Trophoblast cell (in vitro differentiated cells and primary cell): ENCODE measurements around the gene PCNX3.

ENCODE experiments used
- DNase-seq, 2 donors: peaks; one replicate each; pipeline ENCODE4 v3.0.0-alpha.2; 2016
- H2AFZ ChIP-seq: 2 replicates; pipeline ENCODE4 v1.6.1; 2013; ENCODE audit warnings: low read length, moderate library complexity, mild to moderate bottlenecking; ENCODE audit not compliant: insufficient read depth, poor library complexity
- H2AK5ac ChIP-seq: 2 replicates; pipeline ENCODE4 v1.6.1; 2013; ENCODE audit warnings: mild to moderate bottlenecking, low read length
- H2BK120ac ChIP-seq: 2 replicates; pipeline ENCODE4 v1.6.1; 2013; ENCODE audit warnings: low read length, mild to moderate bottlenecking, moderate library complexity; ENCODE audit not compliant: insufficient read depth, poor library complexity
- H2BK12ac ChIP-seq: 2 replicates; pipeline ENCODE4 v1.6.1; 2013; ENCODE audit warnings: mild to moderate bottlenecking, low read length, moderate library complexity
- H2BK5ac ChIP-seq: 2 replicates; pipeline ENCODE4 v1.6.1; 2013; ENCODE audit warnings: low read length, low read depth, moderate library complexity, mild to moderate bottlenecking; ENCODE audit not compliant: poor library complexity
- H3K14ac ChIP-seq: 2 replicates; pipeline ENCODE4 v1.6.1; 2013; ENCODE audit warnings: mild to moderate bottlenecking, low read length
- H3K18ac ChIP-seq: 2 replicates; pipeline ENCODE4 v1.6.1; 2013; ENCODE audit warnings: mild to moderate bottlenecking, low read length
- H3K23ac ChIP-seq: 2 replicates; pipeline ENCODE4 v1.6.1; 2013; ENCODE audit warnings: low read length
- H3K27ac ChIP-seq: 2 replicates; pipeline ENCODE4 v1.5.1; 2013; ENCODE audit warnings: low read depth, mild to moderate bottlenecking, inconsistent platforms, low read length, moderate library complexity
- H3K27me3 ChIP-seq: 2 replicates; pipeline ENCODE4 v1.6.1; 2013; ENCODE audit warnings: inconsistent platforms, mild to moderate bottlenecking, low read length, moderate library complexity; ENCODE audit not compliant: insufficient read depth
- H3K36me3 ChIP-seq, 2 experiments: 1 replicate in 1 of 2; 2 replicates in 1 of 2; pipeline ENCODE4 v1.6.1; 2013; ENCODE audit warnings: low read length in 2 of 2, mild to moderate bottlenecking in 2 of 2, moderate library complexity in 1 of 2; ENCODE audit not compliant: insufficient read depth in 2 of 2, control insufficient read depth in 1 of 2
- H3K4ac ChIP-seq: 2 replicates; pipeline ENCODE4 v1.6.1; 2013; ENCODE audit warnings: low read depth, mild to moderate bottlenecking, low read length, moderate library complexity
- H3K4me1 ChIP-seq, 2 experiments: 1 replicate in 1 of 2; 2 replicates in 1 of 2; pipeline ENCODE4 v1.6.1; 2013; ENCODE audit warnings: low read length in 2 of 2, mild to moderate bottlenecking in 2 of 2, moderate library complexity in 1 of 2; ENCODE audit not compliant: insufficient read depth in 2 of 2, control insufficient read depth in 1 of 2
- H3K4me2 ChIP-seq: 2 replicates; pipeline ENCODE4 v1.6.1; 2013; ENCODE audit warnings: inconsistent platforms, mild to moderate bottlenecking, low read length, moderate library complexity
- H3K4me3 ChIP-seq: 2 replicates; pipeline ENCODE4 v1.5.1; 2013; ENCODE audit warnings: mild to moderate bottlenecking, low read depth, low read length, inconsistent platforms
- H3K79me1 ChIP-seq: one replicate; pipeline ENCODE4 v1.6.1; 2013; ENCODE audit warnings: low read length
- H3K79me2 ChIP-seq: 2 replicates; pipeline ENCODE4 v1.6.1; 2013; ENCODE audit warnings: low read length, mild to moderate bottlenecking; ENCODE audit not compliant: control insufficient read depth, insufficient read depth, poor library complexity
- H3K9ac ChIP-seq: 2 replicates; pipeline ENCODE4 v1.6.1; 2013; ENCODE audit warnings: mild to moderate bottlenecking, low read length
- H3K9me3 ChIP-seq: 2 replicates; pipeline ENCODE4 v1.6.1; 2013; ENCODE audit warnings: low read depth, mild to moderate bottlenecking, control low read depth, inconsistent platforms, low read length; ENCODE audit not compliant: insufficient read depth
- H4K12ac ChIP-seq: 2 replicates; pipeline ENCODE4 v1.6.1; 2013; ENCODE audit warnings: low read depth, mild to moderate bottlenecking, low read length, moderate library complexity
- H4K8ac ChIP-seq: 2 replicates; pipeline ENCODE4 v1.6.1; 2013; ENCODE audit warnings: low read depth, mild to moderate bottlenecking, low read length, moderate library complexity
- H4K91ac ChIP-seq: one replicate; pipeline ENCODE4 v1.6.1; 2013; ENCODE audit warnings: low read depth, mild to moderate bottlenecking, low read length, moderate library complexity
- WGBS: extraction: QIAGEN DNeasy Blood & Tissue Kit; methylation state at CpG from one replicate; pipeline ENCODE4 v1.1.7; 2013; ENCODE audit warnings: missing lambda C conversion rate; ENCODE audit not compliant: insufficient read length, insufficient coverage; ENCODE audit errors: extremely low coverage; 5-methylcytosine and 5-hydroxymethylcytosine counted together

Gene PCNX3

DNA sequence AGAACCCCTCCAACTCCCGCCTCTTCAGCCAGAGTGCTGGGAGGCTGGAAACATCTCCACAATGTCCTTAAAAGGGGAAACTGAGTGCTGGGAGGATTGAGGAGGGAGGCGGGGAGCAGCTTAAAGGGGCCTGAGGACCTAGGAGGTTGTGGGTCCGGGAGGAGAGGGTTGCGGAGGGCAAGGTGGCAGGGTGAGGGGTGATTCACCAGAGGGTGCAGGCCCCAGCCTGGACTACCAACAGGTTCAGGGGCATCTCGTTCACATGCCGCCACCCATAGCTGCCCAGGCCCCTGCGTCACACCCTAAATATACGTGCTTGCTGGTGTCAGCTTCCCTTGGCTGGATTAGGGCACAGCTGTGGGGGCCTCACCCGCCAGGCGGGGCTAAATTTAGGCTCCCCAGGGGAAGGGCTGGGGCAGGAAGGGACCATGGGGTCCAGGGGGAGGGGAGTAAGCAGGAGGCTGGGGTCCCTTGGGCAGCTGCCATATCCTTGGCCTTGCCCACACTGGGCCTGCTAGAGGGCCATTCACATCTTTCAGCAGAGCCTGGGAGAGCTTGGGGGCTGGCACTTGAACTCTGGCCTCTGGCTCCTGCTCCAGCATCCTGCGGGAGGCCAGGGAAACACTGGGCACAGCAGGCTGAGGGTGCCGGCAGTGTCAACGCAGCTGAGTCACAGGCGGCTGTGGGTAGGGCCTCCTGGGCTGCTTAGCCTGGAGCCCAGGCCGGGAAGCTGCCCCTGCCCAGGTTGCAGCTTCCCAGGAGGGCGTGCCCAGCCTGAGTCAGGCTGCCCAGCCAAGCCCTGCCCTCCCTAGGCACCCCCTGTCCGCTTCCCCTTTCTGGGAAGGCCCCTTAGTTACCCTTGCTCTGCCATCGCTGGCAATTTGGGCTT is 38.5 kb upstream of the PCNX3 start:
- no peak overlapping the region for H3K4me3 ChIP-seq
- H3K9me3 ChIP-seq = no peaks in the 10 kb centered on the region
- peaks cover 25 to 31% of the 10 kb centered on the region in 2 experiments for H3K36me3 ChIP-seq
- H3K4ac ChIP-seq = no peak overlapping the region
- no peak overlapping the region for H2AK5ac ChIP-seq
- H3K4me1 ChIP-seq = peaks cover 24 to 31% of the 10 kb centered on the region in 2 experiments
- no peak overlapping the region for H4K8ac ChIP-seq
- no peak overlapping the region for H4K91ac ChIP-seq
- no peak overlapping the region for H3K4me2 ChIP-seq
- peak overlapping the region; percentile 30 for H3K18ac ChIP-seq
- no CpG with 5 or more reads among the region's 18 CpGs for WGBS
- H3K9ac ChIP-seq = no peak overlapping the region
- no peak overlapping the region for H2BK120ac ChIP-seq
- H3K23ac ChIP-seq = no peak overlapping the region
- no peak overlapping the region for H3K14ac ChIP-seq
- no peaks in the 10 kb centered on the region for H3K27me3 ChIP-seq
- no peak overlapping the region for H2BK12ac ChIP-seq
- peaks cover 10% of the 10 kb centered on the region for H3K79me2 ChIP-seq
- H3K79me1 ChIP-seq = peaks cover 14% of the 10 kb centered on the region
- DNase-seq = peak; percentile 81 to 84
- no peak overlapping the region for H4K12ac ChIP-seq
- H2BK5ac ChIP-seq = no peak overlapping the region
- H3K27ac ChIP-seq = no peak overlapping the region
- H2AFZ ChIP-seq = no peak overlapping the region

DNA sequence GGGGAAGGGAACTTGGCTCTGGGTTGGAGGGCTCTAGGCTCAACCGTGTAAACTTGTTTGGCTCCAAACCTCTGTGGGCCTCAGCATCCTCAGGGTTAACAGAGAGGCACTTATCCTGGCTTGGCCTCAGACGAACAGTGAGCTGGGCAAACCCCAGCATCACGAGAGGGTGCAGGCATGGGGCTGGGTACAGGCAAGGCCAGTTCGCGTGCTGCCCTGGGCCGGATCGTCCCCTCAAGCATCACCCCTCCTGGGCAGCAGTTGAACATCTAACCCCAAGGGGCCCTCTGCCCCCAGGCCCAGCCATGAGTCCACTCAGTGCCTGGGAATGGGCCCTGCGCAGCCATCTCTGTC is 37.8 kb upstream of the PCNX3 start:
- no peak for DNase-seq
- Histone ChIP-seq H2BK12ac (no peak overlapping the region), H3K4me2 (no peak overlapping the region), H2AK5ac (no peak overlapping the region), H3K27ac (no peak overlapping the region), H3K18ac (no peak overlapping the region), H3K14ac (no peak overlapping the region), H3K23ac (no peak overlapping the region), H2BK5ac (no peak overlapping the region), H3K4ac (no peak overlapping the region), H3K36me3 (peaks cover 25 to 31% of the 10 kb centered on the region in 2 experiments), H4K12ac (no peak overlapping the region), H3K4me3 (no peak overlapping the region), H2BK120ac (no peak overlapping the region), H3K79me2 (peaks cover 7% of the 10 kb centered on the region), H3K4me1 (peaks cover 24 to 31% of the 10 kb centered on the region in 2 experiments), H4K91ac (no peak overlapping the region), H3K9me3 (no peaks in the 10 kb centered on the region), H3K27me3 (no peaks in the 10 kb centered on the region), H4K8ac (no peak overlapping the region), H2AFZ (no peak overlapping the region), H3K9ac (no peak overlapping the region), H3K79me1 (peaks cover 12% of the 10 kb centered on the region)
- whole genome bisulfite sequencing = no CpG with 5 or more reads among the region's 8 CpGs

DNA sequence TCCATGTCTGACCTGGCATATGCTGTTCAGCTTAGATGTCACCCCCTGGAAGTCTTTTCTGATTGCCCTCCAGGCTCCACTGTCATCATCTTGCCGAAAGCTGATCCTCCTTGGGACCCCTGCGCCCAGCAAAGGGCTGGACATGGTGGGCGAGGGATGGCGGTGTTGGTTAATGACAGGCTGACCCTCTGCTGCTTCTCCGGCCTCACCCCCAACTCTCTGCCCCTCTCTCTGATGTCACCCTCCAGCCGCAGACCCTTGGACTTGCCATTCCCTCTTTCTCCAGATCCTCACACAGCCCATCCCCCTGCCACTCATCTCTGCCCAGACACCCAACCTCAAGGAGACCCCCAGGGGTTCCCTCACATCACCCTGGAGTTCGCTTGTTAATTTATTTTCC is 37.4 kb upstream of the PCNX3 start:
- H3K27me3 ChIP-seq = no peaks in the 10 kb centered on the region
- H4K8ac ChIP-seq = no peak overlapping the region
- H2BK12ac ChIP-seq = no peak overlapping the region
- H3K9ac ChIP-seq = no peak overlapping the region
- H3K4ac ChIP-seq = no peak overlapping the region
- peaks cover 25 to 31% of the 10 kb centered on the region in 2 experiments for H3K36me3 ChIP-seq
- peaks cover 23 to 30% of the 10 kb centered on the region in 2 experiments for H3K4me1 ChIP-seq
- WGBS = no CpG with 5 or more reads among the region's 7 CpGs
- H2BK120ac ChIP-seq = no peak overlapping the region
- H4K12ac ChIP-seq = no peak overlapping the region
- H3K79me2 ChIP-seq = peaks cover 7% of the 10 kb centered on the region
- peaks cover 12% of the 10 kb centered on the region for H3K79me1 ChIP-seq
- no peak overlapping the region for H3K18ac ChIP-seq
- H3K9me3 ChIP-seq = no peaks in the 10 kb centered on the region
- no peak for DNase-seq
- H3K4me3 ChIP-seq = no peak overlapping the region
- no peak overlapping the region for H2AFZ ChIP-seq
- no peak overlapping the region for H3K14ac ChIP-seq
- H3K23ac ChIP-seq = no peak overlapping the region
- no peak overlapping the region for H2AK5ac ChIP-seq
- H3K4me2 ChIP-seq = no peak overlapping the region
- H2BK5ac ChIP-seq = no peak overlapping the region
- no peak overlapping the region for H3K27ac ChIP-seq
- no peak overlapping the region for H4K91ac ChIP-seq

DNA sequence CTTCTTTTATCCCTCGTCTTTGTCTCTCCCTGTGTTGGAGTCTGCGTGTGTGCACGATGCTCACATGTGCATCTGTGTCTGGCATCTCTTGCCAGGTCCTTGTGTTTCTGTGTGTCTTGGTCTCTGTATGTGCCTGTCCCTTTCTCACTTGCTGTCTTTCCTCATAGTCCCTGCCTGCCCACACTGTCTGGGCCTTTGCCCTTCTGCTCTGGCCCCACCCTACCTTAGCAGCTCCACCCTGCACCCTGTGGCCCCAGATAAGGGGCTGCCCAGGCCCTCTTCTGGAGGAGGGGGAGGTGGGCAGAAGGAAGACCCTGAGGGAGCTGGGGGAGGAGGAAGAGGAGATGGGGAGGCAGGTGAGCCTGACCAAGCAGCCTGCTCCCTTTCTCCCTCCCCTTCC is 36.9 kb upstream of the PCNX3 start:
- no peak overlapping the region for H2BK5ac ChIP-seq
- peaks cover 20 to 28% of the 10 kb centered on the region in 2 experiments for H3K36me3 ChIP-seq
- H4K12ac ChIP-seq = no peak overlapping the region
- H2AFZ ChIP-seq = no peak overlapping the region
- no peak overlapping the region for H3K18ac ChIP-seq
- no peak overlapping the region for H3K4me2 ChIP-seq
- H3K79me2 ChIP-seq = peaks cover 7% of the 10 kb centered on the region
- H3K4me3 ChIP-seq = no peak overlapping the region
- H3K9me3 ChIP-seq = no peaks in the 10 kb centered on the region
- no peaks in the 10 kb centered on the region for H3K27me3 ChIP-seq
- no peak overlapping the region for H4K91ac ChIP-seq
- H3K4me1 ChIP-seq = peaks cover 17 to 25% of the 10 kb centered on the region in 2 experiments
- no peak overlapping the region for H2AK5ac ChIP-seq
- H3K23ac ChIP-seq = no peak overlapping the region
- DNase-seq = no peak
- H3K79me1 ChIP-seq = peaks cover 12% of the 10 kb centered on the region
- H2BK120ac ChIP-seq = no peak overlapping the region
- no peak overlapping the region for H3K4ac ChIP-seq
- H4K8ac ChIP-seq = no peak overlapping the region
- H3K27ac ChIP-seq = no peak overlapping the region
- no peak overlapping the region for H2BK12ac ChIP-seq
- no CpG with 5 or more reads among the region's 3 CpGs for WGBS
- no peak overlapping the region for H3K9ac ChIP-seq
- no peak overlapping the region for H3K14ac ChIP-seq
